IPS DF 6.9 (cell line): ENCODE measurements around the gene ABR.
A peak's percentile ranks its signal among the peaks of the same experiment; 100 is the strongest.

Experiments used
- DNase-seq: peaks from one replicate; pipeline ENCODE4 v3.0.0-alpha.2; 2013; ENCODE audit warnings: low read depth, low spot score
- H3K27ac ChIP-seq: one replicate; pipeline ENCODE4 v1.5.1; 2013; ENCODE audit warnings: low read length, control low read depth
- H3K27me3 ChIP-seq: 2 replicates; pipeline ENCODE4 v1.6.1; 2013; ENCODE audit warnings: mild to moderate bottlenecking, low read length; ENCODE audit not compliant: control insufficient read depth, insufficient read depth
- H3K36me3 ChIP-seq: 2 replicates; pipeline ENCODE4 v1.6.1; 2013; ENCODE audit warnings: low read length; ENCODE audit not compliant: control insufficient read depth, insufficient read depth
- H3K4me1 ChIP-seq: 2 replicates; pipeline ENCODE4 v1.6.1; 2013; ENCODE audit warnings: low read length; ENCODE audit not compliant: control insufficient read depth, insufficient read depth
- H3K4me3 ChIP-seq: 2 replicates; pipeline ENCODE4 v1.5.1; 2013; ENCODE audit warnings: mild to moderate bottlenecking, low read length
- H3K9me3 ChIP-seq: 2 replicates; pipeline ENCODE4 v1.6.1; 2013; ENCODE audit warnings: low read length, inconsistent platforms; ENCODE audit not compliant: control insufficient read depth, insufficient read depth
- WGBS: extraction: QIAGEN DNeasy Blood & Tissue Kit; methylation state at CpG from one replicate; pipeline ENCODE4 v1.1.7; 2013; ENCODE audit warnings: mixed read lengths, missing lambda C conversion rate; ENCODE audit not compliant: insufficient read length, insufficient coverage; 5-methylcytosine and 5-hydroxymethylcytosine counted together

Gene ABR

DNA sequence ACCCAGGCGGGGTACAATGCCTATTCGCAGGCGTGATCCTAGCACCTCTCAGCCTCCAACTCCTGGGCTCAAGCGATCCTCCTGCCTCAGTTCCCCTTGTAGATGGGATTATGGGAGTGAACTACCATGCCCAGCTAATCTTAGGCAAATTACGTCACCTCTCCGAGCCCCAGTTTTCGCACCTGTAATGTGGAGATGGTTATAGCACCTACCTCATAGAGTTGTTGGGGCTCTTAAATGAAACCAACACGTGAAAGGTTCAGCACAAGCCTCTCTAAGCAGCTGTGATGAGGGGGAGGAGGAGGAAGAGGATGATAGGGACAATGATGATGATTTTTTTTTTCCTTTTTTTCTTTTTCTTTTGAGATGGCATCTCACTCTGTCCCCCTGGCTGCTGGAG is 59.9 kb downstream of the ABR start:
- WGBS = no CpG with 5 or more reads among the region's 8 CpGs
- Histone ChIP-seq H3K36me3 (no peaks in the 10 kb centered on the region), H3K27ac (no peak overlapping the region), H3K9me3 (no peaks in the 10 kb centered on the region), H3K4me3 (no peak overlapping the region), H3K4me1 (peaks cover 4% of the 10 kb centered on the region; the same call in 1 of the 2 replicates), H3K27me3 (no peaks in the 10 kb centered on the region)
- no peak for DNase-seq

DNA sequence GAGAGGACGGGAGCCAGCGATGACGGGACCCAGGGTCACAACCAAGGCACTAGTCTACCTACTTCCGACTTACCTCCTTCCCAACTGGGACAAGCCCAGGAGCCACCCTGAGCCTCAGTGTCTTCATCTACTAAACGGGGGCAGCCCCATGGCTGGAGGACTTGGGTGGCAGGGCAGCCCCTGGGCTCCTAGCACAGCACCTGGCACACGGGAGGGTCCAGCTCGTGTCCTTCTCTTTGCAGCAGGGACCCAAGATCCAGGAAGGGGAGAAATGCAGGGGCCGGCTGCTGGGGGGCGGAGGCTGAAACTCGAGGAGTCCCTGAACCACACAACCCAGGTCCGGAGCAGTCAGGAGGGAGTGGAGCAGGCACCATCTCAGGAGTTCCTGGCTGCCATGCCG is 63.2 kb downstream of the ABR start:
- no peak overlapping the region for H3K27ac ChIP-seq

DNA sequence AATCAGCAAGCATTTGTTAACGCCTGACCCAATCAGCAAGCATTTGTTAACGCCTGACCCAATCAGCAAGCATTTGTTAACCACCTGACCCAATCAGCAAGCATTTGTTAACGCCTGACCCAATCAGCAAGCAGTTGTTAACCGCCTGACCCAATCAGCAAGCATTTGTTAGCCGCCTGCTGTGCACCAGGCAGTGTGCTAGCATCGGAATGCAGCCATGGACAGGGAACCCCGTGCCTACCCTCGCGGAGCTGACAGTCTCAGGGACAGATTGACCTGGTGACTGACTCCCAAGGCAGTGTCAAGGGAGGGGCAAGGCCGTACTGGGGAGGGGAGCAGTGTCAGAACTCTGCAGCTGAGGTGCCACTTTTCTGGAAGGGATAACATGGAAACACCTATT is 66.9 kb downstream of the ABR start:
- DNase-seq = no peak
- no peaks in the 10 kb centered on the region for H3K27me3 ChIP-seq
- H3K27ac ChIP-seq = no peak overlapping the region
- no peaks in the 10 kb centered on the region for H3K9me3 ChIP-seq
- no peaks in the 10 kb centered on the region for H3K36me3 ChIP-seq
- peaks cover 11% of the 10 kb centered on the region for H3K4me1 ChIP-seq
- no CpG with 5 or more reads among the region's 10 CpGs for WGBS
- no peak overlapping the region for H3K4me3 ChIP-seq

More for the DNA sequence above, 63.2 kb downstream of the ABR start:
- H3K4me1 ChIP-seq = no peaks in the 10 kb centered on the region
- no CpG with 5 or more reads among the region's 12 CpGs for WGBS
- no peaks in the 10 kb centered on the region for H3K27me3 ChIP-seq
- H3K9me3 ChIP-seq = no peaks in the 10 kb centered on the region
- H3K36me3 ChIP-seq = no peaks in the 10 kb centered on the region
- no peak for DNase-seq
- H3K4me3 ChIP-seq = no peak overlapping the region

DNA sequence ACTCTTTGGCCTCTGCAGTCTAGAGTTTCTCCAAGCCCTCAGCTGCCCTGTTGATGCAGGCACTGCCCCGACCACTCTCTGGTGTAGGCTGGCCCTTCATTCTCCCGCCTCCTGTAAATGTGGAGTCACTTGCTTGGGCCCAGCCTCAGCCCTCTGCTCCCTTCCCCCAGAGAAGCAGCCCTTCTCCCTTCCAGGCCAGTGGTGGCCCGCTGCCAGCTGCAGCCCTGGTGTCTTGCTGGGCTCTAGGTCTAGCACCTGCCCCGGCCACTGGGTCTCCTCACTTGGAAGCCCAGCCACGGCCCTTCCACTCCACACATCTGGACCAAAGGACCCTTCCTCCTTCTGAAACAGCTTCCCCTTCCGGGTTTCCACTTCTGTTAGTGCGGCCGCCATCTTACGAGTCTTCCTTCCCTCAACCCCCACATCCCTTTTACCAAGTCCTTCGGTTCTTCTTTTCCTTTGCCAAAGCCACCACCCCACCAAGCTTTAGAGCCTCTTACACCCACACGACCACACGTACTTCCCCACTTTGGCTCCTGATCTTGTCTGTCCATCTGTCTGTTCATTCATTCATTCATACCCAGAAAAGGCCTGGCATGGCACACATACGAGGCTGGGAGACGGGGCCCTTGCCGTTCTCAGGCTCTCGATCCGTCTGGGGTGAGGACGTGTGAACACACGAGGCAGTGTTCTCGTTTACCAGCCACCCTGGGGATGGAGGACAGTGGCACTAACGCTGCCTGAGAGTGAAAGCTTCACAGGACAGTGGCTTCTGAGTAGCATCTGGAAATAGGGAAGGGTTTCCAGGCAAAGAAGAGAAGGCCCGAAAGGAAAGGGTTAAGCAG is 68.0 kb downstream of the ABR start:
- H3K27ac ChIP-seq = no peak overlapping the region
- no peak overlapping the region for H3K4me3 ChIP-seq
- no CpG with 5 or more reads among the region's 22 CpGs for WGBS
- H3K36me3 ChIP-seq = no peaks in the 10 kb centered on the region
- no peaks in the 10 kb centered on the region for H3K9me3 ChIP-seq
- H3K27me3 ChIP-seq = no peaks in the 10 kb centered on the region
- no peak for DNase-seq
- peaks cover 11% of the 10 kb centered on the region for H3K4me1 ChIP-seq

DNA sequence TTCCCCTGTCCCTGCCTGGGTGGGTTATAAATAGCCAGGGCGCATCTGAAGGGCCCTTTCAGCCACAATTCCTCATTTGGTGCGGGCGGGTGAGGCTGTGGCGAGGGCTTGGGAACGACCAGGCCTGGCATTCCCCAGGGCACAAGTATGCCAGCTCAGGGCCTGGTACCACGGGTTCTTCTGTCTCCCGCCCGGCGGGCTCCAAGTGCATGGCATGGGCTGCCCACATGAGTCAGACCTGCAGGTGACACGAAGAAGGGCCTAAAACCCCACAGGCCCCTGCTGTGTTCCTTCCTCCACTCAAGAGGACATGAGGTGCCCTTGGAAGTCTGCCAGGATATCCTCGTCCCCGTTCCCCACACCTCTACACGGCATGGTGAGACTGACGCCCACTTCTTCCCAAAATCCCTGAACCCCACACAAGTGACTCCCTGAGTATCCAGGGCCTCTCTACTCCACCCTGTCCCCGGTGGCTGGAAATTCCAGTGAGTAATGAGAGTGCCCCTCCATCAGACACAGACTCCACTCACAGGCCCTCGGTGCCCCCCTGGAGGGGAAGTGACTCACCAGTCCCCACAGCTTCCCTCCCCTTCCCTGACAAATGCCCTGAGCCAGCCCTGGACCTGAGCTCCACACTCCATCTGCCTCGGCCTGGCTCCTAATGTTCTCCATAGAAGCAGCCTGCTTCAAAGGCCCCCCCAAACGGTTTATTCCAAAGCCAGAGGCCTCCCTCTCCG is 68.8 kb downstream of the ABR start:
- H3K4me3 ChIP-seq = no peak overlapping the region
- no CpG with 5 or more reads among the region's 19 CpGs for WGBS
- DNase-seq = no peak
- H3K9me3 ChIP-seq = no peaks in the 10 kb centered on the region
- no peaks in the 10 kb centered on the region for H3K36me3 ChIP-seq
- peaks cover 11% of the 10 kb centered on the region for H3K4me1 ChIP-seq
- no peak overlapping the region for H3K27ac ChIP-seq
- no peaks in the 10 kb centered on the region for H3K27me3 ChIP-seq

DNA sequence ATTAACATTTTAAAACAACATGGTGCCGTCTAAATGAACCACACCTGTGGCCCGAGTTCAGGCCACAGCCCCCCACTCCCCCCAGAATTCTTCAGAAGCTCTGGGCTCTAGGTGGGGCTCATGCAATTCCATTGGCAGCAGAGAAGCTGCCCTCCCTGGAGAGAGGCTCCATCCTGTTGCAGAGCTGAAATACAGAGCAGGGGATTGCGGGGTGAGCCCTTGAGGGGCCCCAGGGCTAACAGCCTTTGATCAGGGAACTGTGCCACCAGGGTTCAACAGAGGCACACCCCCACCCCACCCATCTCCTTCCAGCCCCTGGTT is 69.3 kb downstream of the ABR start:
- Histone ChIP-seq H3K4me3 (no peak overlapping the region), H3K4me1 (peaks cover 11% of the 10 kb centered on the region), H3K27ac (no peak overlapping the region), H3K27me3 (no peaks in the 10 kb centered on the region), H3K36me3 (no peaks in the 10 kb centered on the region), H3K9me3 (no peaks in the 10 kb centered on the region)
- DNase-seq = no peak
- no CpG with 5 or more reads among the region's 3 CpGs for WGBS

DNA sequence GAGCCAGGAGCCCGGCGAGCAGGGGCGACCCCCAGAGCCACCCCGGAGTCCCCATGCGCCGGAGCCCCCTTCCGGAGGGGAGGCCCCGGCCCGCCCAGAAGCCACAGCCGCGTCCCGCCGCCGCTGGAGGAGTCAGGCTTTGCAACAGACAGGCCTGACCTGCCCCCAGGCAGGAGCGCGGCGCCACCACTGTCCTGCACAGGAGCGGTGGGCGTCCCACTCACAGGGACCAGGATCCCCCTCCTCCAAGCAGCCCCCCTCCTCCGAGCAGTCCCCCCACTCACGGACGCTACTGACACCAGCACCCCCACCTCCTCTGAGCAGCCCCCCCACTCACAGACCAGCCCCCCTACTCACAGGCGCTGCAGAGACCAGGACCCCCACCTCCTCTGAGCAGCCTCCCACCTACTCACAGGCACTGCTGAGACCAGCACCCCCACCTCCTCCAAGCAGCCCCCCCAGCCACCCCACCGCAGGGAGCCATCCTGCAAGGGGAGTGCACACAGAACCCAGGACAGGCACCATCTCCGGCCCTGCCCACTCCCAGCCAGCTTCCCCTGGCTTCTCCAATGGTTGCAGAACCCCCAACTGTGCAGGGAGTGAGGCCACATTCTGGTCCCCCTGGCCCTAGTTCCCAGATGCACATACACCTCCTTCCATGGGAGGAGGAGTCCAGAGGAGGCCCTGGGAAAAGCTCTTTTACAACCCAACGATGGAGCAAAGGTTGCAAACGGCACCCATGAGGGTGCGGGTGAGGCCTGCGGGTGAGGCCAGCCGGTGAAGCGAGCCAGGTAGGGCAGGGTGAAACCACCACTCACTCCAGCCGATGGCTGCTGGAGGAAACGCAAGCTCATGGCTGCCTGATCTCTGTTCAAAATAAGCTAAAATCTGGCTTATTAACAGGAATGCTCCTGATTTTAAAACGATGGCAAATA is 69.9 kb downstream of the ABR start:
- DNase-seq = no peak
- no CpG with 5 or more reads among the region's 34 CpGs for WGBS
- H3K4me3 ChIP-seq = peak overlapping the region; percentile 58; the same call in 1 of the 2 replicates
- peaks cover 11% of the 10 kb centered on the region for H3K4me1 ChIP-seq
- no peaks in the 10 kb centered on the region for H3K9me3 ChIP-seq
- no peak overlapping the region for H3K27ac ChIP-seq
- no peaks in the 10 kb centered on the region for H3K27me3 ChIP-seq
- H3K36me3 ChIP-seq = no peaks in the 10 kb centered on the region

DNA sequence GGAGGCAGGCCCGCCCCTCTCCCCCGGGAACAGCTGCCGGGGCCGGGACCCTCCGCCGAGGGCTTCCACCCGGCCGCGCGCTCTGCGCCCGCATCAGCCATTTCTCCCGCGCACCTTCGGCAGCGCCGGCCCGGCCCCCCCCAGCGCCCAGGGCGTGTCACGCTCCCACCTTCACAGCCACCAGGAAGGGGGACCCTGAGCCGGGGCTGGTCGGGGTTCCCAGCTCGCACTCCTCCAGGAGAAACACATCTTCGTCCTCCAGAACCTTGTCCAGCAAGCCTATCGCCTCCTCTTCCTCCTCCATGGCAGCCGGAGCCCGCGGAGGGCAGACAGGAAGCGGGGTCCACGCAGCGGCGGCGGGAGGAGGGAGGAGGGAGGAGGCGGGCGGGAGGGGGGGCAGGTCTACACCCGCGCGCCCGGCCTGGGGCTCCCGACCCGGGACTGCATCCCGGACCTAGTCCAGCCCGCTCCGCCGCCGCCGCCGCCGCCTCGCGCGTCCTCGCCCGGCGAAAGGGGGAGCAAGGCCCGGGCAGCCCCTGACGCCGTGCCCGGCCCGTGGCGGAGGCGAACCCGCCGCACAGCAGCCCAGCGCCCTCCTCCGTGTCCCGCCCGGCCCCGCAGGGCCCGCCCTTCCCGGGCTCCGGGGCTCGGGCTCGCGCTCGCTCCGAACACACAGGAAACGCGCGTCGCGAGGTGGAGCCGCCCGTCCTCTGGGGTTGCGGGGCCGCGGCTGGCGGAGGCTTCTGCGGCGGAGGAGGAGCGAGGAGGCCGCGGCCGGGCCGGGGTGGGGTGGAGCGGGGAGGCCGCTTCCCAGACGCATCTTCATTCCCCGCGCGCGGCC is 70.8 kb downstream of the ABR start:
- Histone ChIP-seq H3K4me3 (peak overlapping the region; percentile 58; the same call in 1 of the 2 replicates), H3K9me3 (no peaks in the 10 kb centered on the region), H3K27me3 (no peaks in the 10 kb centered on the region), H3K27ac (no peak overlapping the region), H3K4me1 (peaks cover 11% of the 10 kb centered on the region), H3K36me3 (no peaks in the 10 kb centered on the region)
- no CpG with 5 or more reads among the region's 103 CpGs for WGBS
- no peak for DNase-seq

DNA sequence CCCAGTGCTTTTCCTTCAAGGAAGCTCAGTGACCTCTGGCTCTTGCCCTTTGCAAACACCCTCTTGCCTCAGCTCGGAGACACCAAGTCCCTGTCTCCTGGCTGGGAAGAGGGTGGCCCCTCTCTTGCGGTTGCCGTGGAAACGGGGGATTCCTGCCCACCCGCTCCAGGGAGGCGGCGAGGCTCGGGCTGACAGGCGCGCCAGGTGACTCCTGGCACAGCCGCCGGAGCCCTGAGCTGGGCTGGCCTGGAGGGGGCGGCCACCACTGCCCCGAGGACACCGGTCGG is 71.4 kb downstream of the ABR start:
- no peak for DNase-seq
- Histone ChIP-seq H3K4me1 (peaks cover 11% of the 10 kb centered on the region), H3K4me3 (peak overlapping the region; percentile 58; the same call in 1 of the 2 replicates), H3K36me3 (no peaks in the 10 kb centered on the region), H3K9me3 (no peaks in the 10 kb centered on the region), H3K27me3 (no peaks in the 10 kb centered on the region), H3K27ac (no peak overlapping the region)
- WGBS = no CpG with 5 or more reads among the region's 16 CpGs
